Activated B cell treated with CpG ODN at 0.5 μM for 24 hours (primary cell): Measurements from ENCODE around the gene ADAM12. TPM values are rescaled to one million over a fixed set of nuclear protein-coding genes. Genes with fewer than 3 reads are reported as not detected.

ENCODE experiments used
- ATAC-seq: fragments of 200-7000 bp; cut with Tn5 transposase; one replicate; pipeline ENCODE4 v1.10.0; 2021; ENCODE audit warnings: low read depth, mild to moderate bottlenecking, moderate library complexity
- CTCF ChIA-PET: fragments of 350-600 bp; sonication (Branson Sonifier 250); formaldehyde crosslinking; loops from one replicate; lab custom pipeline; 2021; ENCODE audit warnings: antibody characterized with exemption; lab: Charles Lee
- POLR2A ChIA-PET: fragments of 350-600 bp; sonication (Branson Sonifier 250); formaldehyde crosslinking; loops from one replicate; lab custom pipeline; 2021; ENCODE audit warnings: antibody characterized with exemption; lab: Charles Lee
- DNase-seq: peaks from one replicate; pipeline ENCODE4 v3.0.0; 2022
- H3K27ac Mint-ChIP-seq: one replicate; pipeline ENCODE4 v1.8.0; 2020; ENCODE audit warnings: mixed read lengths
- H3K27me3 Mint-ChIP-seq: one replicate; pipeline ENCODE4 v1.8.0; 2021; ENCODE audit warnings: mixed read lengths
- H3K36me3 Mint-ChIP-seq: one replicate; pipeline ENCODE4 v1.8.0; 2021; ENCODE audit warnings: low read depth, mixed read lengths
- H3K4me1 Mint-ChIP-seq: one replicate; pipeline ENCODE4 v1.8.0; 2021; ENCODE audit warnings: mixed read lengths
- H3K4me3 Mint-ChIP-seq: one replicate; pipeline ENCODE4 v1.8.0; 2020; ENCODE audit warnings: mild to moderate bottlenecking, mixed read lengths
- H3K9me3 Mint-ChIP-seq: one replicate; pipeline ENCODE4 v1.8.0; 2020; ENCODE audit warnings: mixed read lengths
- CTCF ChIP-seq: fragments of 200-600 bp; IDR thresholded peaks from one replicate; pipeline ENCODE4 v1.8.0; 2022; ENCODE audit warnings: antibody characterized with exemption, mild to moderate bottlenecking
- intact Hi-C: fragments of 100-400 bp; cut with micrococcal nuclease; formaldehyde crosslinking; loops from one replicate; pipeline ENCODE4 v1.15.1; 2024
- total RNA-seq: library from RNA; stranded (reverse); gene quantifications from 2 replicates; pipeline ENCODE4 v1.2.3, GENCODE V29; 2022

Gene ADAM12
- total RNA-seq, 1 donor from 2014 or later, result 0.84 TPM

GRCh38 chr10:126137562-126138221 lies 250.6 kb downstream of the ADAM12 start:
- peaks cover 4% of the 10 kb centered on the region for H3K27me3 Mint-ChIP-seq
- DNase-seq (no peak), ATAC-seq (no peak)
- peaks cover 2% of the 10 kb centered on the region for H3K9me3 Mint-ChIP-seq
- TF ChIP-seq CTCF, result no peak
- H3K36me3 Mint-ChIP-seq, result no peaks in the 10 kb centered on the region
- H3K27ac Mint-ChIP-seq, result no peak overlapping the region
- ChIA-PET CTCF (no interaction called here), POLR2A (no interaction called here)
- H3K4me3 Mint-ChIP-seq, result no peak overlapping the region
- intact Hi-C loops, result no loop called here
- H3K4me1 Mint-ChIP-seq, result peaks cover 8% of the 10 kb centered on the region

- no peak for TF ChIP-seq CTCF
- Mint-ChIP-seq H3K9me3 (peaks cover 2% of the 10 kb centered on the region), H3K36me3 (no peaks in the 10 kb centered on the region), H3K27me3 (peaks cover 3% of the 10 kb centered on the region), H3K27ac (no peak overlapping the region), H3K4me1 (peaks cover 8% of the 10 kb centered on the region), H3K4me3 (no peak overlapping the region)
- ChIA-PET CTCF (no interaction called here), POLR2A (no interaction called here)
- no peak for DNase-seq
- ATAC-seq, result no peak
- intact Hi-C loops, result no loop called here
These were observed 252.2 kb downstream of the ADAM12 start for GRCh38 chr10:126135941-126136595.

GRCh38 chr10:126135177-126135576 lies 253.1 kb downstream of the ADAM12 start:
- Mint-ChIP-seq H3K4me3 (no peak overlapping the region), H3K9me3 (peaks cover 2% of the 10 kb centered on the region), H3K27ac (no peak overlapping the region), H3K4me1 (peaks cover 8% of the 10 kb centered on the region), H3K36me3 (no peaks in the 10 kb centered on the region), H3K27me3 (peaks cover 2% of the 10 kb centered on the region)
- DNase-seq, result no peak
- ChIA-PET POLR2A (no interaction called here), CTCF (no interaction called here)
- intact Hi-C loops, result no loop called here
- ATAC-seq, result no peak
- no peak for TF ChIP-seq CTCF

- ChIA-PET CTCF (no interaction called here), POLR2A (no interaction called here)
- DNase-seq (no peak), ATAC-seq (no peak)
- intact Hi-C loops, result no loop called here
- H3K27ac Mint-ChIP-seq, result no peak overlapping the region
- H3K9me3 Mint-ChIP-seq, result peaks cover 2% of the 10 kb centered on the region
- H3K36me3 Mint-ChIP-seq, result no peaks in the 10 kb centered on the region
- H3K27me3 Mint-ChIP-seq, result no peaks in the 10 kb centered on the region
- TF ChIP-seq CTCF, result no peak
- H3K4me1 Mint-ChIP-seq, result peaks cover 8% of the 10 kb centered on the region
- H3K4me3 Mint-ChIP-seq, result no peak overlapping the region
These were observed 254.2 kb downstream of the ADAM12 start for GRCh38 chr10:126133906-126134656.

- intact Hi-C loops, result no loop called here
- no peak for DNase-seq
- TF ChIP-seq CTCF, result no peak
- peaks cover 8% of the 10 kb centered on the region for H3K4me1 Mint-ChIP-seq
- H3K27me3 Mint-ChIP-seq, result no peaks in the 10 kb centered on the region
- no peak overlapping the region for H3K27ac Mint-ChIP-seq
- H3K4me3 Mint-ChIP-seq, result no peak overlapping the region
- POLR2A ChIA-PET, result no interaction called here
- CTCF ChIA-PET, result no interaction called here
- H3K36me3 Mint-ChIP-seq, result no peaks in the 10 kb centered on the region
- H3K9me3 Mint-ChIP-seq, result peaks cover 4% of the 10 kb centered on the region
- ATAC-seq, result no peak
These were observed 255.1 kb downstream of the ADAM12 start for GRCh38 chr10:126133082-126133620.
